Pancreas (tissue), 10 donors: ENCODE measurements around the gene CDH4. TPM values are rescaled to one million over a fixed set of nuclear protein-coding genes. Genes with fewer than 3 reads are reported as not detected.

Experiments
- ATAC-seq, 4 donors: fragments of 200-7000 bp; cut with Tn5 transposase; one replicate each; pipeline versions ENCODE4 v1.8.0 to v1.9.1; 2020; ENCODE audit warnings: mild to moderate bottlenecking in 4 of 4, moderate library complexity in 4 of 4
- DNase-seq, 6 donors: peaks; one replicate each; pipeline ENCODE4 v3.0.0-alpha.2; 2020
- FAIRE-seq: peaks from 2 replicates; lab custom pipeline; 2012; peaks lifted over from hg19 to GRCh38; lab: Jason Lieb, UNC
- H3K27ac ChIP-seq, 4 donors: fragments of 200-600 bp; sonication (generic); 1 replicate in 3 of 4; 2 replicates in 1 of 4; pipeline versions ENCODE4 v1.5.0 to v1.8.0; 2020
- H3K27me3 ChIP-seq, 4 donors: fragments of 200-600 bp; one replicate each; pipeline ENCODE4 v1.8.0; 2021
- H3K36me3 ChIP-seq, 3 donors: fragments of 200-600 bp; sonication (generic) in 1 of 3; one replicate each; pipeline versions ENCODE4 v1.5.0 to v1.8.0; 2020 to 2021
- H3K4me1 ChIP-seq, 3 donors: fragments of 200-600 bp; one replicate each; pipeline ENCODE4 v1.8.0; 2021
- H3K4me3 ChIP-seq, 4 donors: fragments of 200-600 bp; sonication (generic) in 2 of 4; one replicate each; pipeline versions ENCODE4 v1.5.0 to v1.8.0; 2020 to 2021
- H3K9me3 ChIP-seq, 4 donors: fragments of 200-600 bp; one replicate each; pipeline ENCODE4 v1.8.0; 2021
- WGBS, 2 donors: extraction: QIAGEN DNeasy Blood & Tissue Kit; methylation state at CpG; one replicate each; pipeline ENCODE4 v1.1.7; 2013; 5-methylcytosine and 5-hydroxymethylcytosine counted together
- intact Hi-C, 3 donors: fragments of 100-400 bp; cut with DNase I; formaldehyde crosslinking; loops; one replicate each; pipeline versions ENCODE4 v1.11.1 to v1.14.2; 2022
- polyA plus RNA-seq, 2 donors: library from polyadenylated mRNA; stranded (reverse); fragments of 200-250 nt; gene quantifications; one replicate each; pipeline ENCODE4 v1.2.3, GENCODE V29; 2013
- total RNA-seq, 6 donors: library from RNA; stranded (reverse); fragmentation: NEBNext Ultra II Directional in 4 of 6; extraction: Animal tissue kit (Norgen Biotek cat#: 25700) in 4 of 6; gene quantifications; one replicate each; pipeline versions ENCODE4 v1.2.1 to v1.2.4, GENCODE V29; 2021 to 2023
- TF ChIP-seq, protein P1 (sequence below), 4 donors: fragments of 200-600 bp; sonication (generic) in 3 of 4; IDR thresholded peaks; one replicate each; pipeline versions ENCODE4 v1.5.0 to v1.8.0; 2021; ENCODE audit warnings: antibody characterized with exemption in 4 of 4
- donor health status: healthy with polysubstance abuse.
- donor health status: DM: no; HTN: no; CAD: no; lungs with moderate emphysema.
- donor health status: DM: no; HTN: no; CAD: no.
- donor health status: control.
- donor health status: control.
- donor health status: Bipolar disorder and iron deficiency.
- donor health status: DM: yes; HTN: yes; CAD: no.
- donor health status: DM: no; HTN: no; CAD: no.
- donor health status: DM: no; HTN: no; CAD: no.
- donor health status: DM: yes; HTN: yes; CAD: no.

Gene CDH4
- total and polyA plus RNA-seq, 8 donors = 0.04 to 1.4 (median 0.27) TPM

DNA sequence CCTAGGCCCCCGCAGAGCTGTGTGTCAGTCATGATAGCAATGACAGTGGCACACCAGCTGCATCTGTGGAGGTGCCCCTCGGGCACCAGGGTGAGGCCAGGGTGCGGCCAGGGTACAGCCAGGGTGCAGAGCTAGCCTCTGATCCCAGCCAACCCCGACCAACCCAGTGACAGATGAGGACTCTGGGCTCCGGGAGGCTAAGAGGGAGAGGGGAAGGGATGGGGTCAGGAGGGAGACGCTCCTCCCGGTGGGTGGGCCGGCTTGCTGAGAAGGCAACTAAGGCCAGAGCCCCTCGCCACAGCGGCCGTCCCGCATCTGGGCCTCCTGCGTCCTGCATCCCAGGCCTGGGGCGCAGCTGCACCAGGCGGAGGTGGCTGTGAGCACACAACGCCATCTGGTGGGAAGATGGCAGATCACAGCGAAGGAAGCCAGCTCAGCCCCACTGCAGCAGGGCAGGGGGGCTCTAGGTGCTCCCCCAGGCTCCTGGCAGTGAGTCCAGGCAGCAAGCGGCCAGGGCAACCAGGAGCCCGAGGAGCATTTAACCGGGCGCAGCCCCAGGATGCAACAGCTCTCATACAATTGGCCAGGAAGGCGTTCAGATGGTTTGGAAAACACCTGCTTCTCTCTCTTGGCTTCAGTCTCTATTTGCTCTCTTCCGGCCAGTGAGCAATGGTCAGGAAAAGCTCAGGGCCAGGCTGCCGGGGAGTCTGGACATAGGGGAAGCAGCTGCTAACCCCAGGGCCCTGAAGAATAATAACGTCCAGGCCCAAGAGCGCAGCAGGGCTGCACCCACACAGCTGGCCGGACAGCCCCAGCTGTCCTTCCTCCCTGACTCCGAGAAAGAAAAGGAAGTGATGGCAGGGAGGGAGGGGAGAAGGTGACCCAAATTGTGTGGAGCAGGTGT is 644.2 kb downstream of the CDH4 start:
- no peak overlapping the region for H3K27ac ChIP-seq
- WGBS, 2 donors = 18 to 21% methylated on average over 28 of the region's 28 CpGs
- H3K27me3 ChIP-seq = no peaks in the 10 kb centered on the region
- no peaks in the 10 kb centered on the region for H3K36me3 ChIP-seq
- FAIRE-seq = no peak
- DNase-seq = peak in 5 of 6 donors; percentile 18 to 83 (median 50)
- intact Hi-C loops = loop anchor here in 1 of 3 donors (10.0 kb wide), 1 partner anchor 1842 kb away; no protein-coding TSS in a partner anchor
- peak; percentile 69 to 92 (median 90) for ATAC-seq
- H3K4me1 ChIP-seq = no peaks in the 10 kb centered on the region
- TF ChIP-seq, protein P1, sequence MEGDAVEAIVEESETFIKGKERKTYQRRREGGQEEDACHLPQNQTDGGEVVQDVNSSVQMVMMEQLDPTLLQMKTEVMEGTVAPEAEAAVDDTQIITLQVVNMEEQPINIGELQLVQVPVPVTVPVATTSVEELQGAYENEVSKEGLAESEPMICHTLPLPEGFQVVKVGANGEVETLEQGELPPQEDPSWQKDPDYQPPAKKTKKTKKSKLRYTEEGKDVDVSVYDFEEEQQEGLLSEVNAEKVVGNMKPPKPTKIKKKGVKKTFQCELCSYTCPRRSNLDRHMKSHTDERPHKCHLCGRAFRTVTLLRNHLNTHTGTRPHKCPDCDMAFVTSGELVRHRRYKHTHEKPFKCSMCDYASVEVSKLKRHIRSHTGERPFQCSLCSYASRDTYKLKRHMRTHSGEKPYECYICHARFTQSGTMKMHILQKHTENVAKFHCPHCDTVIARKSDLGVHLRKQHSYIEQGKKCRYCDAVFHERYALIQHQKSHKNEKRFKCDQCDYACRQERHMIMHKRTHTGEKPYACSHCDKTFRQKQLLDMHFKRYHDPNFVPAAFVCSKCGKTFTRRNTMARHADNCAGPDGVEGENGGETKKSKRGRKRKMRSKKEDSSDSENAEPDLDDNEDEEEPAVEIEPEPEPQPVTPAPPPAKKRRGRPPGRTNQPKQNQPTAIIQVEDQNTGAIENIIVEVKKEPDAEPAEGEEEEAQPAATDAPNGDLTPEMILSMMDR (IDR thresholded peaks at IDR 0.05) = peak; percentile 39 to 62 (median 59)
- no peak overlapping the region for H3K4me3 ChIP-seq
- H3K9me3 ChIP-seq = no peaks in the 10 kb centered on the region

DNA sequence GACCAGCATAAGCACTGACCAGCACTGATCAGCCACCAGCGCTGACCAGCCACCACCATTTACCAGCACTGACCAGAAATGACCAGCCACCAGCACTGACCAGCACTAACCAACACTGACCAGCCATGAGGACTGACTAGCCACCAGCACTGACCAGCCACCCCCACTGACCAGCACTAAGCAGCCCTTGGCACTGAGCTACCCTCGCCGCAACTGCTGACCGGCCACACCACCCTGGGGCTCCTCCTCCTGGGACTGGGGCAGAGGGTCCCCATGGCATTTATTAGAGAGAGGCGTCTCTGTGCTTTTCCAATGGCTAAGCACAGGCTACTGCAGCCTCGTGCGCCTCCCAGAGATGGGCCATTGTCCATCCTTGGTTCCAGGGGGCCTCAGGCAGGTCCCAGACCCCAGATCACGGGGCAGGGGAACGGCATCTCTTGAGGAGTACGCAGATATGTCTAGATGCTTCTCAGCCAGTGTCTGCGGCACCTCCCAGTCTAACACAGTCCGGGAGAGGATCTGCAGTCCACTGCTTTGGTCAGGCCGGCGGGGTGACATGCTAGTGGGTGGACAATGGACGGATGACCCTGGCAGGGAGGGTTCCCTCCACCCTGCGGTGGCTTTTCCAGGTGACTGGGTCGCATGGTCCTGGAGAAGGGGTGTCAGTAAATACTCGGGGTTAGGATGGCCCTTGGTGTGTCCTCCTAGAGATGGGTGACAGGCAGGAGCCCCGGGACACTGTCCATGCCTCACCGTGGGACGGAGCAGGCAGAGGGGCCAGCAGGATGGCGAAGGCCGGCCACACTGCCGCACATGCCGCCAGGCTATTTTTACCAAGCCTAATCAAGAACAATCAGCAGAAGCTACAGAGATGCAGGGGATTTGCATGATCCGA is 645.6 kb downstream of the CDH4 start:
- Histone ChIP-seq H3K27ac (no peak overlapping the region), H3K4me1 (no peaks in the 10 kb centered on the region), H3K36me3 (no peaks in the 10 kb centered on the region), H3K27me3 (no peaks in the 10 kb centered on the region), H3K9me3 (no peaks in the 10 kb centered on the region), H3K4me3 (no peak overlapping the region)
- DNase-seq (peak in 2 of 6 donors; percentile 14 to 50), ATAC-seq (no peak), FAIRE-seq (no peak)
- intact Hi-C loops = loop anchor here in 1 of 3 donors (10.0 kb wide), 1 partner anchor 1843 kb away; no protein-coding TSS in a partner anchor
- TF ChIP-seq, protein P1 (IDR thresholded peaks at IDR 0.05) = no peak
- WGBS, 2 donors = 68 to 83% methylated on average over 26 of the region's 26 CpGs

DNA sequence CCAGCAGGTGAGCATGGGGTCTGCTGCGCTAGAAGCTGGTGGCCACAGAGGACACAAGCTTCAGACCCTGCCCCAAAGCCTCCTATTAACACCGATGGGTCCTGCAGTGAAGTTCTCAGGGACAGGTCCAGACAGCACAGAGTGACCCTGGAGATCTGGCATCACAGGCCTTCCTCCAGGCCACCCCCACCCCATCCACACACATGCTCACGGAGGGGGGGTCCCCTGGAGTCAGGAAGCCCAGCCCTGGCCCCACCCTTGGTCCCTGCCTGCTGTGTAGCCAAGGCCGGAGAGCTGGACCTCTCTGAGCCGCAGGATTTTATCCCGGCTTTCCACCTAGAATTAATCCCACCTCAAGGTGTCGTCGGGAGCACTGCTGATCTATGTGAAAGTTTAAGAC is 646.3 kb downstream of the CDH4 start:
- FAIRE-seq (no peak), DNase-seq (peak in 1 of 6 donors; percentile 22), ATAC-seq (no peak)
- Histone ChIP-seq H3K36me3 (no peaks in the 10 kb centered on the region), H3K4me3 (no peak overlapping the region), H3K9me3 (no peaks in the 10 kb centered on the region), H3K4me1 (no peaks in the 10 kb centered on the region), H3K27me3 (no peaks in the 10 kb centered on the region), H3K27ac (no peak overlapping the region)
- TF ChIP-seq, protein P1 (IDR thresholded peaks at IDR 0.05) = no peak
- intact Hi-C loops = loop anchor here in 1 of 3 donors (10.0 kb wide), 1 partner anchor 1844 kb away; no protein-coding TSS in a partner anchor
- WGBS, 2 donors = 54 to 60% methylated on average over 8 of the region's 8 CpGs

DNA sequence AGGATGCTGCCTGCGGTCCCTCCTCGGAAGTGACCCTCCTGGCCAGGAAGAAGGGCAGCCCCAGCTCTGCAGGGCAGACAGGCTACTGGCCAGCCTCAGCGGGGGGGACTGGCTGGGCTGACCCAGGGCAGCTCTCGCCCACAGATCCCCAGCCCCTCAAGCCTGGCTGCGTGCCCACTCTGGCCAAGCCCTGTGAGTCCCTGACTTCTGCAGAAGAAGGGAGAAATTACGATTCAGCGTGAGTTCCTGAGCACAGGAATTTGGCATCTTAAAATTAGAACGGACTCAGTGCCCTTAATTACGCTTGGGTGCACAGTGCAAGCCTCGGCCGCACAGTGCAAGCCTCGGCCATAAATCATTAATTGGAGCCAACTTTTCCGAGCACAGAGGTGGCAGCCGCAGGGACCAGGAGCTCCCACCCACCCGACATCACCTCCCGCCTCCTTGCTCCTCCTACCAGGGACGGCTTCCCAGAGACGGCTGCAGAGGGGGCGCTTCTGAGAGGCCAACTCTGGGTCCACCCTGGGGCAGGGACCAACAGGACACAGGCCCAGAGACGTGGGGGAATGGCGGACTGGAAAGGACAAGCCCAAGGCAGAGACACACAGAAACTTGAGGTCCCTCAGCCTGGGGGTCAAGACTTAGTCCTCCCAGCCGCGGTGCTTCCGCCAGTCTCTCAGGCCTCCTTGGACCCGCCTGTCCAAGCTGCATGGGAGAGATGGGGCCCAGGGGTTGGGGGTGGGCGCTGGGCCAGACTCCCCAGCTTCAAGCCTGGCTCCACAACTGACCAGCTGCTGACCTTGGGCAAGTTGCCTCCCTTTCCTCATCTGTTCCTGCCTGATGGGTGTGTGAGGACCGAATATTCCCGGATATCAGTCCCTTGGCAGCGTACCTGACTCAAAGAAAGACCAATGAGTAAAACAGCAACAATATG is 648.2 kb downstream of the CDH4 start:
- no peak for FAIRE-seq
- intact Hi-C loops = no loop called here
- Histone ChIP-seq H3K27ac (no peak overlapping the region), H3K27me3 (no peaks in the 10 kb centered on the region), H3K36me3 (no peaks in the 10 kb centered on the region), H3K4me1 (no peaks in the 10 kb centered on the region), H3K9me3 (no peaks in the 10 kb centered on the region), H3K4me3 (no peak overlapping the region)
- ATAC-seq = no peak
- 28 to 31% methylated on average over 29 of the region's 29 CpGs for WGBS, 2 donors
- TF ChIP-seq, protein P1 (IDR thresholded peaks at IDR 0.05) = no peak
- DNase-seq = peak in 2 of 6 donors; percentile 28 to 41
